Choroid plexus epithelial cell (primary cell): ENCODE results near the gene AMOTL2.

Experiments used
- DNase-seq: peaks from one replicate; pipeline ENCODE4 v3.0.0-alpha.2; 2010; ENCODE audit warnings: low read depth
- H3K4me3 ChIP-seq: 2 replicates; pipeline ENCODE4 v1.5.1; 2011; ENCODE audit warnings: low read depth, mild to moderate bottlenecking, control low read depth, low read length, moderate library complexity
- CTCF ChIP-seq: conservative IDR thresholded peaks from 2 replicates; pipeline ENCODE4 v1.5.1; 2011; ENCODE audit warnings: low read depth, mild to moderate bottlenecking, control low read depth, inconsistent platforms, low read length, moderate library complexity

The AMOTL2 gene

GRCh38 chr3:134311693-134312071, 62.6 kb downstream of the AMOTL2 start:
- DNase-seq = no peak
- TF ChIP-seq CTCF = no peak

GRCh38 chr3:134311265-134311664, 63.0 kb downstream of the AMOTL2 start:
- H3K4me3 ChIP-seq = no peak overlapping the region
- no peak for TF ChIP-seq CTCF
- DNase-seq = peak; percentile 50

More at GRCh38 chr3:134311693-134312071, 62.6 kb downstream of the AMOTL2 start:
- H3K4me3 ChIP-seq = no peak overlapping the region

- TF ChIP-seq CTCF = no peak
- H3K4me3 ChIP-seq = no peak overlapping the region
- peak; percentile 53 for DNase-seq
Observed at GRCh38 chr3:134309987-134310700, 64.1 kb downstream of the AMOTL2 start.

- peak; percentile 95 for DNase-seq
- H3K4me3 ChIP-seq = peak overlapping the region; percentile 34
- peak; percentile 100 for TF ChIP-seq CTCF
Observed at GRCh38 chr3:134308350-134308891, 65.8 kb downstream of the AMOTL2 start.

GRCh38 chr3:134307425-134307824, 66.8 kb downstream of the AMOTL2 start:
- no peak for DNase-seq
- H3K4me3 ChIP-seq = no peak overlapping the region
- no peak for TF ChIP-seq CTCF

- DNase-seq = no peak
- no peak for TF ChIP-seq CTCF
Observed at GRCh38 chr3:134306320-134306719, 67.9 kb downstream of the AMOTL2 start.

More at GRCh38 chr3:134306320-134306719, 67.9 kb downstream of the AMOTL2 start:
- H3K4me3 ChIP-seq = no peak overlapping the region
